K562 treated with DMSO at 1 percent for 24 hours (cell line): Measurements from ENCODE around the gene IFNA1. TPM values are rescaled to one million over a fixed set of nuclear protein-coding genes. Genes with fewer than 3 reads are reported as not detected.

Source experiments
- total RNA-seq: library from RNA; unstranded; fragments of 300-600 nt; gene quantifications from 2 replicates; pipeline ENCODE4 v1.2.3, GENCODE V29; 2022; ENCODE audit warnings: low read depth; ENCODE audit not compliant: insufficient read depth

Gene IFNA1
- not detected in 2 replicates for total RNA-seq

GRCh38 chr9:21440139-21440538 is at the start of gene IFNA1:
Gene IFNA1, plus strand, starts transcription at chr9:21440439. Its CDS starts 69 bp downstream, at chr9:21440508.

DNA sequence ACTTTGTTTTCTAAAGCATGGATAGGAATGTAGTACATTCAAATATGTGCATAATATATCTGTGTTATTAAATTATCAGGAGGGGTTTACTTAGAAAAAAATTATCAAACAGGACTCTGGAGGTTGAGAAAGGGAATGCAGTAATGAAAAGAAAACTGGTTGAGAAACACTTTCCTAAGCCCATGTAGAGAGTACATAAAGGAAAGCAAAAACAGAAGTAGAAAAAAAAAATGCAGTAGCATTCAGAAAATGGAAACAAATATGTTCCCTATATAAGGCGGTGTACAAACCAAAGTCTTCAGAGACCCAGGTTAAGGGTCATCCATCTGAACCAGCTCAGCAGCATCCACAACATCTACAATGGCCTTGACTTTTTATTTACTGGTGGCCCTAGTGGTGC is 31.4 kb upstream of the IFNA1 start, which contains the start of gene IFNA8:
Gene IFNA8 (plus strand): TSS at position 301 of the 400 bp plus-strand sequence. CDS start 60 bp downstream, at position 361.

DNA sequence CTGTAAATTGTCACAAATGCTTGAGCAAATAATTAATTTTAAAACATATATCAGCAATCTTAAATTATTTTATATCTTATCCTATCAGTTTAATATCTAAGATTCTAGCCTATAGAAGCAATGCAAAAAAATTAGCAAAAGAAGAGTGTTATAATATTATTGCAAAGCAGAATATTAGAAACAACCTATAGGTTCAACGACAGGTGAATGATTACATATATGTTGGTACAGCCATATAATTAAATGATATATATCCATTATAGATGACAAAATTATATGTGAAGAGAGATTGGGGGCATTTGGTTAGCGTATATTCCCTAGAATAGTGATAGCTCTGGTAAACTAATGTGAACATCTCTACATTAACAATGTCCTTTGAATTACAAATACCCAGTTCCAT is 42.0 kb downstream of the IFNA1 start, which contains the start of gene IFNE:
Gene IFNE (minus strand): TSS at position 101 of the 400 bp plus-strand sequence. CDS start 619 bp downstream, outside the sequence.

Other genes starting within 250 kb of the IFNA1 start
- not detected in 2 replicates for gene IFNA7, start 238.2 kb upstream of the IFNA1 start, total RNA-seq
- not detected in 2 replicates for gene IFNA10, start 233.3 kb upstream of the IFNA1 start, total RNA-seq
- not detected in 2 replicates for gene IFNA16, start 223.1 kb upstream of the IFNA1 start, total RNA-seq
- not detected in 2 replicates for gene IFNA17, start 212.2 kb upstream of the IFNA1 start, total RNA-seq
- not detected in 2 replicates for gene IFNA14, start 200.4 kb upstream of the IFNA1 start, total RNA-seq
- not detected in 2 replicates for gene IFNA5, start 135.1 kb upstream of the IFNA1 start, total RNA-seq
- not detected in 2 replicates for gene KLHL9, start 105.0 kb upstream of the IFNA1 start, total RNA-seq
- gene IFNA6, start 89.6 kb upstream of the IFNA1 start, total RNA-seq = not detected in 2 replicates
- not detected in 2 replicates for gene IFNA13, start 72.4 kb upstream of the IFNA1 start, total RNA-seq
- gene IFNA2, start 55.0 kb upstream of the IFNA1 start, total RNA-seq = not detected in 2 replicates
- gene IFNA8, start 31.3 kb upstream of the IFNA1 start, total RNA-seq = not detected in 2 replicates
- gene IFNE, start 41.9 kb downstream of the IFNA1 start, total RNA-seq = not detected in 2 replicates